Measurements from ENCODE around the gene DOK1.

Gene DOK1

DNA sequence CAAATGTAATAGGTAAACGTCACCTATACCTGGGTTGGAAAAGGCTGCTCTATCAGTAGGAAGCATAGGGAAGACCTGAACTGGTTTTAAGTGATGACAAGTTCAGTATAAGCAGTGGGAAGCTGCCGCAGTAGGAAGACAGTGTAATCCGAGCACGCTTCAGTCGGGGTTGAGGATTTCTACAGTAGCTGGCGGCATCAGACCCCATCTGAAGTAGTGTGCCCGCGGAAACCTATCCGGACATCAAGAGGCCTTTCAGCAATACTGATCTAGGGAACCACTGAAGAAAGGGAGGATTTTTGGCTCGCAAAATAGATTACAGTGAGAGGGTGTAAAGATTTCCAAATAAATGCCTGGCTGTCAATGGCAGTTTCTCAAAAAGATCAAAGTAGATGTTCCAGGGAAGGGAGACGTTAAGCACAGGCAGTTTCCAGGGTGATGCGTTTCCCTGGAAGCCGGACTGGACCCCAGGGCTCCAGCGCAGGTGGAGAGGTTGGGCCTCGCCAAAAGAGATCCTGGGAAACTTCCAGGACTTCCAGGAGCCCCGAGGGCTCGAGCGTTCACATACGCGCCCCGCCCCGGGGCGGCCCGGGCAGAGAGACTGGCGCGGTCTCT, 6.1 kb upstream of the DOK1 start:
- no peak overlapping the region for H3K9ac ChIP-seq
- H3K27me3 ChIP-seq: peaks cover 67% of the 10 kb centered on the region
- no peak overlapping the region for H3K4me2 ChIP-seq
- TF ChIP-seq Cebpa-rat (IDR thresholded peaks at IDR 0.05): no peak
- peak overlapping the region; percentile 39; the same call in 1 of the 2 replicates for H3K4me3 ChIP-seq
- H3K27ac ChIP-seq: no peak overlapping the region
- peaks cover 8% of the 10 kb centered on the region; the same call in 1 of the 2 replicates for H3K36me3 ChIP-seq
- H3K4me1 ChIP-seq: peaks cover 20% of the 10 kb centered on the region
- H4K20me1 ChIP-seq: no peaks in the 10 kb centered on the region
- peaks cover 20% of the 10 kb centered on the region for H3K9me3 ChIP-seq

- peak overlapping the region; percentile 39; the same call in 1 of the 2 replicates for H3K4me3 ChIP-seq
- no peak overlapping the region for H3K9ac ChIP-seq
Observed at GRCh38 chr2:74548900-74549826, 5.4 kb upstream of the DOK1 start.

GRCh38 chr2:74550231-74550630, 4.3 kb upstream of the DOK1 start:
- Histone ChIP-seq H3K9ac (no peak overlapping the region), H3K27me3 (peaks cover 65% of the 10 kb centered on the region), H4K20me1 (peaks cover 2% of the 10 kb centered on the region; the same call in 1 of the 2 replicates), H3K27ac (no peak overlapping the region), H3K4me2 (no peak overlapping the region), H3K4me3 (no peak overlapping the region), H3K36me3 (peaks cover 8% of the 10 kb centered on the region; the same call in 1 of the 2 replicates), H3K9me3 (peaks cover 20% of the 10 kb centered on the region), H3K4me1 (peaks cover 26% of the 10 kb centered on the region)
- TF ChIP-seq Cebpa-rat (IDR thresholded peaks at IDR 0.05): no peak

More at GRCh38 chr2:74548900-74549826, 5.4 kb upstream of the DOK1 start:
- H3K4me2 ChIP-seq: no peak overlapping the region
- no peak for TF ChIP-seq Cebpa-rat (IDR thresholded peaks at IDR 0.05)
- H4K20me1 ChIP-seq: no peaks in the 10 kb centered on the region
- H3K27ac ChIP-seq: no peak overlapping the region
- peaks cover 67% of the 10 kb centered on the region for H3K27me3 ChIP-seq
- H3K36me3 ChIP-seq: peaks cover 8% of the 10 kb centered on the region; the same call in 1 of the 2 replicates
- H3K4me1 ChIP-seq: peaks cover 25% of the 10 kb centered on the region
- H3K9me3 ChIP-seq: peaks cover 20% of the 10 kb centered on the region

- Histone ChIP-seq H3K36me3 (peaks cover 14% of the 10 kb centered on the region), H3K27ac (no peak overlapping the region), H3K4me2 (peak overlapping the region; percentile 97), H3K4me3 (no peak overlapping the region), H3K4me1 (peaks cover 33% of the 10 kb centered on the region), H4K20me1 (peaks cover 15% of the 10 kb centered on the region; the same call in 1 of the 2 replicates), H3K9ac (no peak overlapping the region), H3K9me3 (peaks cover 20% of the 10 kb centered on the region), H3K27me3 (peaks cover 52% of the 10 kb centered on the region)
- TF ChIP-seq Cebpa-rat (IDR thresholded peaks at IDR 0.05): no peak
Observed at GRCh38 chr2:74551530-74551929, 3.0 kb upstream of the DOK1 start.

GRCh38 chr2:74551942-74552913, 2.3 kb upstream of the DOK1 start:
- H3K4me3 ChIP-seq: no peak overlapping the region
- peaks cover 21% of the 10 kb centered on the region for H3K36me3 ChIP-seq
- H3K9me3 ChIP-seq: peaks cover 20% of the 10 kb centered on the region
- peak overlapping the region; percentile 80; the same call in 1 of the 2 replicates for H3K27ac ChIP-seq
- peak overlapping the region; percentile 97 for H3K4me2 ChIP-seq
- H3K27me3 ChIP-seq: peaks cover 45% of the 10 kb centered on the region
- H4K20me1 ChIP-seq: peaks cover 22% of the 10 kb centered on the region
- no peak for TF ChIP-seq Cebpa-rat (IDR thresholded peaks at IDR 0.05)
- H3K4me1 ChIP-seq: peaks cover 33% of the 10 kb centered on the region
- no peak overlapping the region; the same call in 1 of the 2 replicates for H3K9ac ChIP-seq

DNA sequence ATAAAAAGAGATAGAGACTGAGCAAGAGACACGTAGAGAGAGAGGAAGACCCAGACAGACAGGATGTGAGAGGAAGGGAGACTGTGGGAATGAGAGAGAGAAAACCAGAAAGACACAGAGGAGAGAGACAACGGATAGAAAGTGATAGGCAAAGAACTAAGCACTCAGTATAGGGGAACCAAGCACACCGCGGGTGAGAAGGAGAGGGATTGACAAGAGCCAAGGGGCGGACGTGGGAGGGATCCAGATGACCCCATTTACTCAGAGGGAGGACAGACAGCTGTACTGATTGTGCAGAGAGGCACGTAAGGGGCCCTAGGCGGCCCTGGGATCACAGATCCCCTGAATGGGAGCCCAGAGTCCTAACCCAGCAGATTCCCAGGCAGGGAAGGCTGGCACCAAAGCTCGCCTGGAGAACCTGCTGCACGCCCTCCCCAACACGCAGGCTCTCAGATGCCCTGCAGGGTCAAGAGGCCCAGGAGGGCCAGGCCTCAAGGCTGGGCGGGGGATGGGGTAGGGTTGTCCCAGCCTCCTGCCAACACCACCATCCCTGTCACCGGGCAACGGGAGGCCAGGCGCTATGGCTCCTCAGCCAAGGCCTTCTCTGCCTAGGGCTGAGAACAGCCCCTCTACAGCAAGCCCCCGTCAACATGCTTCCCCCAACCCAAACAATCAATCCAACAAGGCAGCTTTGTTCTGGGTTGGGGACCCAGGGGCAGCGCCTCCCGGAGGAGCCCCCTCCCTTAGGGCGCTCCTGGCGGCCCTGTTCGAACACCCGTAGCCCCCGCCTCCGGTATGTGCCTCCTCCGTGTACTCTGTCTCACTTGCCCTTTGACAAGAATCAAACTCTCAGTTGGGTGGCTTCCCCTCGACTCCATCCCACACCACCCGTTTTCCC, 1.4 kb upstream of the DOK1 start:
- Histone ChIP-seq H4K20me1 (peaks cover 31% of the 10 kb centered on the region), H3K27ac (peak overlapping the region; percentile 80; the same call in 1 of the 2 replicates), H3K9ac (peak overlapping the region; percentile 82), H3K4me3 (peak overlapping the region; percentile 92), H3K27me3 (peaks cover 36% of the 10 kb centered on the region), H3K9me3 (peaks cover 20% of the 10 kb centered on the region), H3K4me1 (peaks cover 33% of the 10 kb centered on the region), H3K4me2 (peak overlapping the region; percentile 97), H3K36me3 (peaks cover 28% of the 10 kb centered on the region)
- no peak for TF ChIP-seq Cebpa-rat (IDR thresholded peaks at IDR 0.05)

GRCh38 chr2:74554820-74555531, 456 bp downstream of the DOK1 start:
- no peak for TF ChIP-seq Cebpa-rat (IDR thresholded peaks at IDR 0.05)
- peaks cover 33% of the 10 kb centered on the region for H3K4me1 ChIP-seq
- peak overlapping the region; percentile 92 for H3K4me3 ChIP-seq
- H3K27ac ChIP-seq: peak overlapping the region; percentile 80
- peaks cover 18% of the 10 kb centered on the region for H3K27me3 ChIP-seq
- H3K9me3 ChIP-seq: peaks cover 2% of the 10 kb centered on the region; the same call in 1 of the 2 replicates
- H4K20me1 ChIP-seq: peaks cover 31% of the 10 kb centered on the region
- H3K4me2 ChIP-seq: peak overlapping the region; percentile 97
- peaks cover 20% of the 10 kb centered on the region for H3K36me3 ChIP-seq
- peak overlapping the region; percentile 82 for H3K9ac ChIP-seq

GRCh38 chr2:74555610-74556103, 1.1 kb downstream of the DOK1 start:
- peak overlapping the region; percentile 82 for H3K9ac ChIP-seq
- peaks cover 39% of the 10 kb centered on the region for H3K4me1 ChIP-seq

More at GRCh38 chr2:74555610-74556103, 1.1 kb downstream of the DOK1 start:
- TF ChIP-seq Cebpa-rat (IDR thresholded peaks at IDR 0.05): no peak
- Histone ChIP-seq H3K27me3 (peaks cover 13% of the 10 kb centered on the region), H4K20me1 (peaks cover 31% of the 10 kb centered on the region), H3K4me3 (peak overlapping the region; percentile 92), H3K27ac (no peak overlapping the region), H3K9me3 (no peaks in the 10 kb centered on the region), H3K36me3 (peaks cover 20% of the 10 kb centered on the region), H3K4me2 (peak overlapping the region; percentile 97)
